ENCODE measurements around the gene CLRN3.

- TF ChIP-seq CTCF (IDR thresholded peaks at IDR 0.05 in 4 of 5, conservative IDR thresholded peaks at IDR 0.05 in 1 of 5) (no peak), POLR2A (IDR thresholded peaks at IDR 0.05) (no peak)
Observed at GRCh38 chr10:127887541-127888415, 5.0 kb downstream of the CLRN3 start.

Data from gastrocnemius medialis (tissue), 4 donors.